Gastroesophageal sphincter (tissue), 4 donors: ENCODE data around the gene PARD3B. TPM values are rescaled to one million over a fixed set of nuclear protein-coding genes. Genes with fewer than 3 reads are reported as not detected.

Experiments
- ATAC-seq: fragments of 150-250 bp; one replicate; pipeline ENCODE4 v1.9.1; 2016; ENCODE audit warnings: mild to moderate bottlenecking, moderate library complexity
- H3K27ac ChIP-seq, 4 donors: fragments of 200-600 bp; sonication (generic) in 3 of 4; 1 replicate in 3 of 4; 2 replicates in 1 of 4; pipeline ENCODE4 v1.5.1; 2016 to 2019
- H3K27me3 ChIP-seq: fragments of 200-600 bp; sonication (generic); one replicate; pipeline ENCODE4 v1.5.1; 2019
- H3K36me3 ChIP-seq, 2 donors: fragments of 200-600 bp; sonication (generic); one replicate each; pipeline ENCODE4 v1.5.1; 2019; ENCODE audit warnings: control low read depth in 1 of 2
- H3K4me1 ChIP-seq, 3 donors: fragments of 200-600 bp; sonication (generic); 1 replicate in 2 of 3; 2 replicates in 1 of 3; pipeline ENCODE4 v1.5.1; 2016 to 2019; ENCODE audit warnings: control low read depth in 2 of 3
- H3K4me3 ChIP-seq, 2 donors: fragments of 200-600 bp; sonication (generic); one replicate each; pipeline ENCODE4 v1.5.1; 2019; ENCODE audit warnings: mild to moderate bottlenecking in 1 of 2, moderate library complexity in 1 of 2
- H3K9me3 ChIP-seq, 3 donors: fragments of 200-600 bp; sonication (generic); one replicate each; pipeline ENCODE4 v1.5.1; 2017 to 2019; ENCODE audit warnings: control low read depth in 2 of 3
- EP300 ChIP-seq: sonication (generic); formaldehyde crosslinking; IDR thresholded peaks from one replicate; pipeline ENCODE4 v1.6.1; 2017; ENCODE audit warnings: antibody characterized with exemption, mild to moderate bottlenecking
- POLR2A ChIP-seq, 2 donors: fragments of 450-650 bp; IDR thresholded peaks; one replicate each; pipeline ENCODE4 v1.6.1; 2017; ENCODE audit warnings: antibody characterized with exemption in 2 of 2, mild to moderate bottlenecking in 2 of 2, moderate library complexity in 1 of 2
- POLR2AphosphoS5 ChIP-seq: sonication (generic); formaldehyde crosslinking; IDR thresholded peaks from one replicate; pipeline ENCODE4 v1.6.1; 2017; ENCODE audit warnings: antibody characterized with exemption
- WGBS, 2 donors: methylation state at CpG; one replicate each; pipeline ENCODE4 v1.1.5; 2018; ENCODE audit warnings: low coverage in 1 of 2; 5-methylcytosine and 5-hydroxymethylcytosine counted together
- total RNA-seq, 4 donors: library from RNA; depleted of rRNA; stranded (reverse); fragments of >200 nt; gene quantifications; one replicate each; pipeline ENCODE4 v1.1.0, GENCODE V29; 2016
- TF ChIP-seq, protein P1 (sequence below), 4 experiments: fragments of 200-600 bp in 2 of 4; fragments of 450-650 bp in 2 of 4; sonication (generic) in 1 of 4; IDR thresholded peaks; one replicate each; pipeline ENCODE4 v1.5.1; 2017 to 2019; ENCODE audit warnings: antibody characterized with exemption in 4 of 4, mild to moderate bottlenecking in 2 of 4, moderate library complexity in 2 of 4

The PARD3B gene
- total RNA-seq, 4 donors from 2014 or later, result 29.6 to 42.2 (median 41.0) TPM

DNA sequence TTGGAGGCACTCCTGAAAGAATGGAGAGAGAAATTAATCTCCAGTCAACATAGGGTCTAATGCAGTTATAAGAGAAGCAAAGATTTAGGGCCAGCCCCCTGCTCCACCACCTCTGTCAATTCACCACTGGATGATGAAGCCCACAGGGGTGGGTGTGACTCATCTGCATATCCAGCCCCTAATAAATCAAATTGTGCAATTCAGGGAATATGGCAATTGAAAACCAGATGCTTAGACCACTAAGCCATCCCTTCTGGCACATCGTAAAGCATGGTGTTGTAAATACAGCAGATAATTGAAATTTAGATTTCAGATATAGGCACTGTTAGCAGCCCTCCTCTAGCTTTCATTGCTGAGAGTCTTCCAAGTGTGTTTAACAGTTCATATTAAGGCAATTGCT lies 541.4 kb downstream of the PARD3B start:
- H3K36me3 ChIP-seq, result no peaks in the 10 kb centered on the region
- peaks cover 0 to 11% (median 0%) of the 10 kb centered on the region in 3 donors for H3K4me1 ChIP-seq
- H3K9me3 ChIP-seq, result no peaks in the 10 kb centered on the region
- H3K27ac ChIP-seq, result no peak overlapping the region
- TF ChIP-seq, protein P1, sequence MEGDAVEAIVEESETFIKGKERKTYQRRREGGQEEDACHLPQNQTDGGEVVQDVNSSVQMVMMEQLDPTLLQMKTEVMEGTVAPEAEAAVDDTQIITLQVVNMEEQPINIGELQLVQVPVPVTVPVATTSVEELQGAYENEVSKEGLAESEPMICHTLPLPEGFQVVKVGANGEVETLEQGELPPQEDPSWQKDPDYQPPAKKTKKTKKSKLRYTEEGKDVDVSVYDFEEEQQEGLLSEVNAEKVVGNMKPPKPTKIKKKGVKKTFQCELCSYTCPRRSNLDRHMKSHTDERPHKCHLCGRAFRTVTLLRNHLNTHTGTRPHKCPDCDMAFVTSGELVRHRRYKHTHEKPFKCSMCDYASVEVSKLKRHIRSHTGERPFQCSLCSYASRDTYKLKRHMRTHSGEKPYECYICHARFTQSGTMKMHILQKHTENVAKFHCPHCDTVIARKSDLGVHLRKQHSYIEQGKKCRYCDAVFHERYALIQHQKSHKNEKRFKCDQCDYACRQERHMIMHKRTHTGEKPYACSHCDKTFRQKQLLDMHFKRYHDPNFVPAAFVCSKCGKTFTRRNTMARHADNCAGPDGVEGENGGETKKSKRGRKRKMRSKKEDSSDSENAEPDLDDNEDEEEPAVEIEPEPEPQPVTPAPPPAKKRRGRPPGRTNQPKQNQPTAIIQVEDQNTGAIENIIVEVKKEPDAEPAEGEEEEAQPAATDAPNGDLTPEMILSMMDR (IDR thresholded peaks at IDR 0.05), result no peak
- TF ChIP-seq POLR2A (IDR thresholded peaks at IDR 0.05) (no peak), POLR2AphosphoS5 (no peak), EP300 (no peak)
- 80 to 88% methylated on average over 1 of the region's 1 CpG for WGBS, 2 donors
- no peaks in the 10 kb centered on the region for H3K27me3 ChIP-seq
- no peak overlapping the region for H3K4me3 ChIP-seq
- ATAC-seq, result no peak

GRCh38 chr2:205087862-205088261 lies 542.6 kb downstream of the PARD3B start:
- H3K36me3 ChIP-seq, result no peaks in the 10 kb centered on the region
- no peak for ATAC-seq
- H3K4me1 ChIP-seq, result peaks cover 0 to 11% (median 0%) of the 10 kb centered on the region in 3 donors
- no peak overlapping the region for H3K27ac ChIP-seq
- H3K4me3 ChIP-seq, result no peak overlapping the region
- TF ChIP-seq POLR2AphosphoS5 (no peak), EP300 (no peak), POLR2A (IDR thresholded peaks at IDR 0.05) (no peak)
- TF ChIP-seq, protein P1 (IDR thresholded peaks at IDR 0.05), result no peak
- no peaks in the 10 kb centered on the region for H3K27me3 ChIP-seq
- no peaks in the 10 kb centered on the region for H3K9me3 ChIP-seq
- 89 to 90% methylated on average over 4 of the region's 4 CpGs for WGBS, 2 donors

- Histone ChIP-seq H3K4me1 (peaks cover 0 to 11% (median 0%) of the 10 kb centered on the region in 3 donors), H3K4me3 (no peak overlapping the region), H3K27ac (no peak overlapping the region), H3K27me3 (no peaks in the 10 kb centered on the region), H3K36me3 (no peaks in the 10 kb centered on the region), H3K9me3 (no peaks in the 10 kb centered on the region)
- no peak for TF ChIP-seq POLR2AphosphoS5
- WGBS, 2 donors, result 96 to 100% methylated on average over 2 of the region's 2 CpGs
- no peak for ATAC-seq
Measured at GRCh38 chr2:205089958-205090357, 544.7 kb downstream of the PARD3B start.

DNA sequence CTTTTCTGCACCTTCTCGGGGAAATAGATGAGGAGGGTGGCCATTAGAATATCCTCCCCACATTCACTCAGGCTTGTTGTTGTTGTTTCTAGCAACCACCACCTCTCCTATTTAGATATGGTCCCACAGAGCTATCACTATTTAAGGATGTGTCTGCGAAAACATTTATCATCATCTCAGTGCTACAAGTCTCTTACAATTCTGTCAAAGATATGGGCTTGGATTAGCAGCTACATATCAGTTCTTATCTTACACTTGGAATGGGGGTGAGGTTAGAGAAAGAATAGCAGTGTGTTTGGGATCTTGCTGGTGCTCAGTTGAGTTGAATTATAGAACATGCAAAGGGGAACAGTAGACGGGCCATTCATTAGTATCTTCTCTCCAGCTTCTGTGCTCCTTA lies 546.1 kb downstream of the PARD3B start:
- no peak for ATAC-seq
- Histone ChIP-seq H3K27ac (no peak overlapping the region), H3K4me3 (no peak overlapping the region), H3K4me1 (peaks cover 0 to 4% (median 0%) of the 10 kb centered on the region in 3 donors), H3K9me3 (no peaks in the 10 kb centered on the region), H3K27me3 (no peaks in the 10 kb centered on the region), H3K36me3 (no peaks in the 10 kb centered on the region)
- TF ChIP-seq, protein P1 (IDR thresholded peaks at IDR 0.05), result no peak
- TF ChIP-seq POLR2AphosphoS5, result no peak
- no peak for TF ChIP-seq POLR2A (IDR thresholded peaks at IDR 0.05)
- no peak for TF ChIP-seq EP300
- WGBS, 2 donors, result 80 to 87% methylated on average over 3 of the region's 3 CpGs

DNA sequence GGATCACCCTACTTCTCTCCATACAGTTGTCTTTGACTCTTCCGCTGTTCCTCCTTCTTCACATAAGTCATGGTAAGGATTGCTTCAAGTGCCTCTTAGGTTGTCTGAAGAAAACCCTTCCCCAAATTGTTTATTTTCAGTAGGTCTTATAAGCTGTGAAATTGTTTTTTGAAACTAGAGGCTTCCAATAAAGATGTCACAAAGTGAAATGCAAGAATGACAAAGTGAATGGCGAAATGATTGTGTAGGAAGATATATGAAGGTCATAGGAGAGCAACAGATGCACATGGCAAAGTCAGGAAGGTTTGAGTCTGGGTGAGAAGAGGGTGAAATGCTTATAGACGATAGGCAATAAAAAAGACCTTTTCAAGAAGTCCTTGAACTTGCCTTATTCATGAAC lies 548.8 kb downstream of the PARD3B start:
- Histone ChIP-seq H3K27ac (no peak overlapping the region), H3K36me3 (no peaks in the 10 kb centered on the region), H3K9me3 (no peaks in the 10 kb centered on the region), H3K27me3 (no peaks in the 10 kb centered on the region), H3K4me3 (no peak overlapping the region), H3K4me1 (peaks cover 0 to 20% (median 0%) of the 10 kb centered on the region in 3 donors)
- TF ChIP-seq, protein P1 (IDR thresholded peaks at IDR 0.05), result no peak
- TF ChIP-seq POLR2AphosphoS5, result no peak
- no peak for TF ChIP-seq POLR2A (IDR thresholded peaks at IDR 0.05)
- no peak for TF ChIP-seq EP300
- ATAC-seq, result no peak
- WGBS, 2 donors, result 100% methylated on average over 2 to 3 of the region's 3 CpGs
